ENCODE measurements around the gene AMOT. TPM values are rescaled to one million over a fixed set of nuclear protein-coding genes. Genes with fewer than 3 reads are reported as not detected.

AMOT gene
- total RNA-seq, 2 experiments from 2014 or later: 1.5 TPM

DNA sequence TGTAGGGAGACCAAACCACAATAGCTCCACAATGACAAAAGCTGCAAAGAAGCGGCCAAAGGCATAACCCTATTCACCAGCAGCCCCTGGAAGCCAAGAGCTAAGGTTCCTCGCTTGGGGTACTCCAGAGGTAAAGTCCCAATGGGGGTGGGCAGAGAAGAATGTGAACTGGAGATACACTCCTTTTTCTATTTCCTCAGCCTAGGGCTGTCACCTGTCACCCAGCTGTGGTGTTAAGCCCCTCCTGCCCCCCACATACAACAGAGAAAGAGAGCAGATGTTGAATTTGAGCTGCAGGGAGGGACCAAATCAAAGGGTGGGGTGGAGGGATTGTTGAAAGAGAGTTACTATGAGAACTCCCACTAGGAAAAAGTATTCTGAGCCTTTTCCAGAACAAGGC lies 26.1 kb downstream of the AMOT start:
- Mint-ChIP-seq H3K27me3 (ENCODE audit: low read depth) (no peaks in the 10 kb centered on the region), H3K36me3 (ENCODE audit: low read depth) (no peaks in the 10 kb centered on the region), H3K27ac (no peak overlapping the region), H3K4me1 (ENCODE audit: low read depth) (no peaks in the 10 kb centered on the region), H3K9me3 (no peaks in the 10 kb centered on the region), H3K4me3 (no peak overlapping the region)
- DNase-seq: no peak
- CTCF ChIA-PET: no interaction called here
- intact Hi-C loops (cut with micrococcal nuclease): no loop called here

DNA sequence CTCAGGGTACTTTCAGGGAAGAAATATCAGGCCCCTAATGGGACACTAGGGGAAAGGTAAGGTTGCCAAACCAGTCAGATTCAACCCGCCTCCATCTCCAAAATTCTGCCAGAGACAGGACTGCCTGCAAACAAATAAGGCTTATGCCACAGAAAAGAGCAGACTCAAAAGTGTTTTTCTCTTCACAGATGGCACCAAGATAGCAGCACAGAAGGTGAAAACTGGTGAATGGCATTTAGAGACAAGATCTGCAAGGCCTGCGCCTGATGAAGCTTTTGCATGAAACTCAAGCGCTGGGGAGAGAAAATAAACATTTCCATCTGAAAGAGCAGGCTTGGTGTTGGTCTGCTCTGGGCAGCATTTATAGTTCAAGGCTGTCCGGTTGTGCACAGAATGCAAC lies 27.9 kb downstream of the AMOT start:
- intact Hi-C loops (cut with micrococcal nuclease): no loop called here
- Mint-ChIP-seq H3K27ac (no peak overlapping the region), H3K4me3 (no peak overlapping the region), H3K36me3 (ENCODE audit: low read depth) (no peaks in the 10 kb centered on the region), H3K4me1 (ENCODE audit: low read depth) (no peaks in the 10 kb centered on the region), H3K9me3 (no peaks in the 10 kb centered on the region), H3K27me3 (ENCODE audit: low read depth) (no peaks in the 10 kb centered on the region)
- DNase-seq: no peak
- CTCF ChIA-PET: no interaction called here

DNA sequence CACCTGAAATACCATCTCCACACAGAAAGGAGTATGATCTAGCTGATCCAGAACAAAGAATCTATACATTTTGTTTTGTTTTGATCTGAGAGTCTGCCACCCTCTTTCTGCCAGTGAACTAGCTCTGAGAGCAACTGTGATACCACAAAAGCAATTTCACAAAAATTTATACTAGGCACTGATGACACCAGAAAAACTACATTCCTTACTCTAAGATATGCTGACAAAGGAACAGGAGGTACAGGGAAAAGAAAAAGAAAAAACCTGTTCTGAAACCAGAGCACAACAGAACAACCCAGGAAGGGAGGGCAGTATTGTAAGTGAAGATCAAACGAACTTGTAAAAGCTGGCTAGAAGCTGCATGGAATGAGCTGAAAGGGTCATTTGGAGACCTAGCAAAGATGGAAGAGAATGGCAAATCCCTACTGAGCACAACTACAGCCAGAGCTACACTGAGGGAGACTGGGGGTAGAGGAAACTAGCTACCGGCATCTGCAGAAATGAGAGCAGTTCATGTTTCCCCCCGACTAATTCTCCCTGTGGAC lies 31.9 kb downstream of the AMOT start:
- DNase-seq: no peak
- no peaks in the 10 kb centered on the region for H3K9me3 Mint-ChIP-seq
- H3K4me3 Mint-ChIP-seq: no peak overlapping the region
- H3K4me1 Mint-ChIP-seq (ENCODE audit: low read depth): no peaks in the 10 kb centered on the region
- H3K27ac Mint-ChIP-seq: no peak overlapping the region
- H3K27me3 Mint-ChIP-seq (ENCODE audit: low read depth): no peaks in the 10 kb centered on the region
- intact Hi-C loops (cut with micrococcal nuclease): no loop called here
- H3K36me3 Mint-ChIP-seq (ENCODE audit: low read depth): no peaks in the 10 kb centered on the region
- CTCF ChIA-PET: no interaction called here

DNA sequence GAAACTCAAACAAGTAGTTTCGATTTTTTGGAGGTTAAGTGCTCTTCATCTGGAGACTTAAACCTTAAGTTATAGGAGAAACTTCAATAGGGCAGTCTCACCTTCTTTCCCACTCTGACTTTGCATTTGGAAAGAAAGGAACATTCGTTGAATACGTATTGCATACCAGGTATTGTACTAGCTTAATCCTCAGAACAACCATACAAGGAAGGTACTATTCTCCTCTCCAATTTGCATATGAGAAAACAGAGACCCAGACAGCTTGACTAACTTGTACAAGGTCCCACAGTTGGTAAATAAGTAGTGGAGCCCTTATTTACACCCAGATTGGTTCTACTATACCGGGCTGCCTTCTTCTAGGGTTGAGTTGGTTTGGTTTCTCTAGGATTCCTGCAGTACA lies 32.6 kb downstream of the AMOT start:
- Mint-ChIP-seq H3K9me3 (no peaks in the 10 kb centered on the region), H3K4me3 (no peak overlapping the region), H3K27ac (no peak overlapping the region), H3K4me1 (ENCODE audit: low read depth) (no peaks in the 10 kb centered on the region), H3K36me3 (ENCODE audit: low read depth) (no peaks in the 10 kb centered on the region), H3K27me3 (ENCODE audit: low read depth) (no peaks in the 10 kb centered on the region)
- CTCF ChIA-PET: no interaction called here
- intact Hi-C loops (cut with micrococcal nuclease): no loop called here
- DNase-seq: no peak

DNA sequence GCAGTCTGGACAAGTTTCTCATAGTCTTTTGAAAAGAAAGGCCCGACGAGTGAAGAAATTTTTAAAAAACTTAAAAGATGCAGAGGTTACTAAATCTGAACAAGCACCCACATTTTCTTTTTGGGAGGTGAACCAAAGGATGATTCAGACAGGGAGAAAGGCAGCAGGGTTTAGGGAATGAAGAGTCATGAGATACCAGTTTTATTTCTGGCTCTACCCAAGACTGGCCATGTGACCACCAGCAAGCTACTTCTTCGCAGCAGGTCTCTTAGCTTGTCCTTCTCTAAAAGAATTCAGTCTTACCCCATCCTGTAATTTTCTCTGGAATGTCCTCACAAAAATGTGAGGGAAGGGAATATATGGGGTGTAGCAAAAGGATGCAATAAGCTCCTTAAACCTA lies 37.6 kb downstream of the AMOT start:
- Mint-ChIP-seq H3K9me3 (peaks cover 2% of the 10 kb centered on the region), H3K36me3 (ENCODE audit: low read depth) (peaks cover 8% of the 10 kb centered on the region), H3K27ac (no peak overlapping the region), H3K27me3 (ENCODE audit: low read depth) (no peaks in the 10 kb centered on the region), H3K4me1 (ENCODE audit: low read depth) (no peaks in the 10 kb centered on the region), H3K4me3 (no peak overlapping the region)
- intact Hi-C loops (cut with micrococcal nuclease): no loop called here
- CTCF ChIA-PET: no interaction called here
- DNase-seq: no peak

DNA sequence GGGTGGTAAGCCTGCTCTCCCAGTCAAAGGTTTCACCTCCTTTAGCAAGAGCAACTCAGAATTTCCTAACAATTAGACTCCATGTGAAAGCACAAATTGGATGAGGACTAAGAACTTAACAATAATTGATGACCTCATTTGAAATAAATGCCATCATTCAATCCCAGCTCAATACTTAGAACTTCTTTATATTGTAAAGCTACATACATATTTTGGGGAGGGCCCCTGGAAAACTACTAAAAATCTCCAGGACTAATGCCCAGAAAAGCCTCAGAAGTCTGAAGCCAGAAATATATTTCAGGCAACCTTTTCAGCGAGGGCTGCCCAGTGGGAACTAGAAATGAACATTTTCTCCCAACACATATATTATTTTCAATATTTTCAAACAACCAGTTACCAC lies 38.1 kb downstream of the AMOT start:
- CTCF ChIA-PET: no interaction called here
- Mint-ChIP-seq H3K27ac (no peak overlapping the region), H3K4me1 (ENCODE audit: low read depth) (no peaks in the 10 kb centered on the region)

DNA sequence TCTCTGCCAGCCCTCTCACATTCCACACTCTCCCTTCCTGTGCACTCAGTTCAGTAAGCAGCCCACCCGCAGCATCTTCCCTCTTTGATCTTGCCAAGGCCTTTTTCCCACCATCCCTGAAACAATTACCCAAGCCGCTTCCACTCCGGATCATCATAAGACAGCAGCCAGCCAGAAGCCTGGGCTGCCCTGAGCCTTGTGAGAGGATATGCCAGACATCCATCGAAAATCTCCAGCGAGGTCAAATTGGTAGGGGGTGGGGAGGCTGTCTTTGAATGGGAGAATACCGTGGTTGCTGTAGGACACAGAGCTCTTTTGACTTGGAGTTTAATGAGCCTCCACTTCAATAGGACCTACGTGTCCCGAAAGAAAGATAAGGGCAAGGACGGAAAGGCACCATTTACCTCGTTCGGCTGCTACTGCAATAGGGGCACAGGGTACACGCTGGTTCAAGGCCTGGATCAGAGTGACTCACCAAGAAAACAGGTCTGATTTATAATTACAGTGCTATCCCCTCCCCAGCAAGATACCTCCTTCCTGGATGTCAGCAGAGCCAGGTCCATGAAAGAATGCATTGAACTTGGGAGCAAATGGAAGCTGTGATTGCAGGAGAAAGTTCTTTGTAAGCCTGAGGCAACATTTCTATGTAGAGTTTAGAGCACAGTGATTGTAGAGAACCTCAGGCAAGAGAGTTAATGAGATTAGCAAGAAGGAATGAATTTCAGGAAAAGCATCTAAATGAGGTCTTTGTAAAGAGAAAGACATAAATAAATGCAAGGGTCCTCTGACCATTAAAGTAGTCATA lies 39.5 kb downstream of the AMOT start:
- Mint-ChIP-seq H3K4me3 (no peak overlapping the region), H3K27me3 (ENCODE audit: low read depth) (no peaks in the 10 kb centered on the region), H3K36me3 (ENCODE audit: low read depth) (peaks cover 10% of the 10 kb centered on the region), H3K4me1 (ENCODE audit: low read depth) (no peaks in the 10 kb centered on the region), H3K27ac (no peak overlapping the region), H3K9me3 (peaks cover 2% of the 10 kb centered on the region)
- no peak for DNase-seq
- CTCF ChIA-PET: no interaction called here
- intact Hi-C loops (cut with micrococcal nuclease): no loop called here

More for the DNA sequence above, 38.1 kb downstream of the AMOT start:
- intact Hi-C loops (cut with micrococcal nuclease): no loop called here
- peaks cover 2% of the 10 kb centered on the region for H3K9me3 Mint-ChIP-seq
- H3K36me3 Mint-ChIP-seq (ENCODE audit: low read depth): peaks cover 10% of the 10 kb centered on the region
- H3K27me3 Mint-ChIP-seq (ENCODE audit: low read depth): no peaks in the 10 kb centered on the region
- no peak for DNase-seq
- H3K4me3 Mint-ChIP-seq: no peak overlapping the region

DNA sequence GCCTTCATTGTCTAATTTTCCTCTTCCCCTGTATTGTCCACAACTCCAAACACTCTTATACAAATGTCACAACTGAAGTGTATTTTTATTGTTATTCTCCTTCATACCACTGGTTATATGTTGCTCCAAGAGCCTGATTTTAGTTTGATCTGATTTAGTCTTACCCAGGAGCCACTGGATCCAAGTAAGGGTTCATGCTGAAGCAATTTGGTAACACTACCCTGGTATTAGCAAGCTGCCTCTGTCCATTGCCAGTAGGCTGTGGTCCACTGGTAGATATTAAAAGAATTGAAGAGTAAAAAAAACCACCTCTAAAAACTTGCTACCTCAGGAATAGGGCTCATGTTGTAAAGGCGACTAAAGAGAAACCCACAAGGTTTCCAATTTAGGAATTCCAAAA lies 41.2 kb downstream of the AMOT start:
- Mint-ChIP-seq H3K27me3 (ENCODE audit: low read depth) (no peaks in the 10 kb centered on the region), H3K4me1 (ENCODE audit: low read depth) (no peaks in the 10 kb centered on the region), H3K27ac (no peak overlapping the region), H3K9me3 (peaks cover 2% of the 10 kb centered on the region), H3K4me3 (no peak overlapping the region), H3K36me3 (ENCODE audit: low read depth) (peaks cover 10% of the 10 kb centered on the region)
- intact Hi-C loops (cut with micrococcal nuclease): no loop called here
- CTCF ChIA-PET: no interaction called here
- no peak for DNase-seq

DNA sequence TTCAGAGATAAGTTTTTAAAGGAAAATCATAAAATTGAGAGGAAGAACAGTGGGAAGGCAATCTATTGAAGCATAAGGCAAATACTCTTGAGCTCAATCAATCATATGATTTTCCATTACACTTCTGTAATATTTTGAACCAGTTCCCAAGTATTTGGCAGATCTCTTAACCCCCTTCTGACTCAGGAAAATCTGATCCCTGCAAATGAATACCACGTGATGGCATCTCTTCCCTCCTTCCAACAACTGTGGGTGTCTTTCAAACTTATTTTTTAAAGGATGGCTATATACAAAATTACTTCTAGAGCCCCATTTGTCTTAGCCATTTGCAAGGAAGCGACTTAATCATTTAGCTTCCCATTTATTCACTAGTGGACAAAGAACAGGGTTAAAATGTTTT lies 41.9 kb downstream of the AMOT start:
- Mint-ChIP-seq H3K27ac (no peak overlapping the region), H3K36me3 (ENCODE audit: low read depth) (peaks cover 10% of the 10 kb centered on the region), H3K4me3 (no peak overlapping the region), H3K9me3 (peaks cover 2% of the 10 kb centered on the region), H3K27me3 (ENCODE audit: low read depth) (no peaks in the 10 kb centered on the region), H3K4me1 (ENCODE audit: low read depth) (no peaks in the 10 kb centered on the region)
- DNase-seq: no peak
- intact Hi-C loops (cut with micrococcal nuclease): no loop called here
- CTCF ChIA-PET: no interaction called here

DNA sequence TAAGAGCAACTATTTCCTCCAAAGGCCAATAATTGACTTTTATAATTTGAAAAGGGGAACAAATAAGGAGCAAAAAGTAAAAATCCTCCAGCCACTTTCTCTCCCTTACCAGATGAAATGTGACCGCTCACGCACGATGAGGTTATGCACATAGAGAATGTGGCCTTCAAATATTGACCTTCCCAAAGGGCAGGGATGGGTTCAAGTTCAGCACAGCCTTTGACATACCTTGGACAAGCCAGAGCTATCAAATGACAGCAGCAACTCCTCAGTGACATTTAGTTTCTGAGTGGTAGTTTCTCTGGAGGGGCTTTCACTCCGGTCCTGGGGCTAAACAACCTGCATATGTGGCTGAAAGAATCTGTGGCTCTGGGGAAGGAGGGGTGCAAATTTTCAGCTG lies 50.7 kb downstream of the AMOT start:
- Mint-ChIP-seq H3K9me3 (no peaks in the 10 kb centered on the region), H3K4me1 (ENCODE audit: low read depth) (no peaks in the 10 kb centered on the region), H3K27me3 (ENCODE audit: low read depth) (no peaks in the 10 kb centered on the region), H3K27ac (no peak overlapping the region), H3K36me3 (ENCODE audit: low read depth) (peaks cover 3% of the 10 kb centered on the region), H3K4me3 (no peak overlapping the region)
- CTCF ChIA-PET: no interaction called here
- no peak for DNase-seq
- intact Hi-C loops (cut with micrococcal nuclease): no loop called here

DNA sequence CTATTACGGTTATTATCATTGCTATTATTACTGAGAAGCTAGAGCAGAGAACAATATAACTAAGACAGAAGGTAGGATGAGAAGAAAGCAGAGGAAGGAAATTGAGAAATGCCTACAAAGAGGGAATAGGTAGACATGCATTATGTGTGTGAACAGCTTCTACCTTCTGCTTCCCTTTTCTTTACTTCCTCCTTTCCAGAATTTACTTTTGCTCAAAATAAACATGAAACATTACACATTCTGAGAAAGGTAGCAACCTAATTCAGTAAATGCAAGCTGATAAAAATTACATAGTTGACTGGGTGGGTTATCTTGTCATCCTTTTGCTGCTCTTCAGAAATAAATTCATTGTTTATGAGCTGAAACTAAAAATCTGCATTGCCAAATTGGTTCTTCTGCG lies 54.6 kb downstream of the AMOT start:
- CTCF ChIA-PET: no interaction called here

DNA sequence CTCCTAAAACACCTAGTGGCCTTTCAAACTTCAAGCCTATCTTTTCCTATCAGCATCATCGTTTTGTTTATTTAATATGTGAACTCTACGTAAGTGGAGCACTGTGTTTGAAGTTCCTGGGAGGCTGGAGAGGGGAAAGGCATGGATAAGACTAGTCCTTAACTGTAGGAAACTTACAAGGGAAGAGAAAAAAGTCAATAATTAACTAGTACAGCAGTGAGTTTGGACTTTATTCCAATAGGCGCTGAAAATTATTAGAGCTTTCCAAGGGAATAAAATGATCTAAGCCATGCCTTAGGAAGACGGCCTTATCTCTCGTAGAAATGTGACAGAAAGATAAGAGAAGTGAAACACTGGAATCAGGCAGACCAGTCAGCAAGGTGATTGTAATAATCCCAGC lies 55.3 kb downstream of the AMOT start:
- intact Hi-C loops (cut with micrococcal nuclease): no loop called here
- H3K4me3 Mint-ChIP-seq: no peak overlapping the region
- no peaks in the 10 kb centered on the region for H3K27me3 Mint-ChIP-seq (ENCODE audit: low read depth)
- DNase-seq: no peak
- no peak overlapping the region for H3K27ac Mint-ChIP-seq
- H3K9me3 Mint-ChIP-seq: no peaks in the 10 kb centered on the region
- CTCF ChIA-PET: no interaction called here
- H3K4me1 Mint-ChIP-seq (ENCODE audit: low read depth): no peaks in the 10 kb centered on the region
- peaks cover 5% of the 10 kb centered on the region for H3K36me3 Mint-ChIP-seq (ENCODE audit: low read depth)

More for the DNA sequence above, 54.6 kb downstream of the AMOT start:
- H3K4me1 Mint-ChIP-seq (ENCODE audit: low read depth): no peaks in the 10 kb centered on the region
- no peaks in the 10 kb centered on the region for H3K9me3 Mint-ChIP-seq
- no peak overlapping the region for H3K4me3 Mint-ChIP-seq
- intact Hi-C loops (cut with micrococcal nuclease): no loop called here
- no peaks in the 10 kb centered on the region for H3K27me3 Mint-ChIP-seq (ENCODE audit: low read depth)
- no peak for DNase-seq
- H3K27ac Mint-ChIP-seq: no peak overlapping the region
- H3K36me3 Mint-ChIP-seq (ENCODE audit: low read depth): peaks cover 3% of the 10 kb centered on the region

DNA sequence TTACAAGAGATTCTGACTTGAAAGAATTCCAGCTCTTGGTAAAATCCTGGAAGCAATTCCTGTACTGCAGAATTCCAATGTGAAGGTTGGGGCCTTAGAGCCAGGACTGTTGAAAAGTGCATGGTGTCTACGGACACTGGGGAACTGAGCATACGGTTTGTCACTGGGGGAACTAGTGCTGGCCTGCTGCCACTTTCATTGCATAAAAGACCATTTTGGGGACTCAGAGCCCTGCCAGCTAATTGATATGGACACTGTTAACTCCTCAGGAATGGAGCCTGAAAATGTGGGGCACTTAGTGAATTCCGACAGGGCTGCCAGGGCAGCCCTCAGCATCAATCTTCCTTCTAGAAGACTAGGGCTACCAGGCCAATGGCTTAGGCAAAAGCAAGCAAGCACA lies 55.9 kb downstream of the AMOT start:
- Mint-ChIP-seq H3K27ac (no peak overlapping the region), H3K36me3 (ENCODE audit: low read depth) (peaks cover 7% of the 10 kb centered on the region), H3K27me3 (ENCODE audit: low read depth) (no peaks in the 10 kb centered on the region), H3K4me1 (ENCODE audit: low read depth) (no peaks in the 10 kb centered on the region), H3K4me3 (no peak overlapping the region), H3K9me3 (no peaks in the 10 kb centered on the region)
- CTCF ChIA-PET: no interaction called here
- intact Hi-C loops (cut with micrococcal nuclease): no loop called here
- no peak for DNase-seq

Data from activated naive CD4-positive, alpha-beta T cell treated with anti-CD3 and anti-CD28 coated beads for 36 hours (primary cell).